Measurements from ENCODE around the gene ACOXL.

The ACOXL gene

DNA sequence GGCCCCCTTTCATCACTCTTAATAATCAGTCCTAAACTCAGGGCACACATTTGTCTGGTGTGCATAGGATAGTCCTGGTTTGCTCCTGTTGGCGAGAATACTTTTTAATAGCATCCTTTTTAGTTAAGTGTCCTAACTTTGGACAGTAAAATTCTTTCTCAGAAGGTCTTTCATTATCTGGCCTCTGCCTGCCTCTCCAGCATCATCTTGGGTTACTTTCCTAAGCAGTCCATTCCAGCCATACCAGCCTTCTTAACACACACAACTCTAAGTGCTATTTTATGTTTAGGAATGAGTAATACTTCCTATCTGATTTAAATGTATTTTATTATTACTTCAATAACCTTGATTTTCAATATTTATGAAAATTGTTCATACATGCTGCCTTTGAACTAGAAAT, 151.0 kb downstream of the ACOXL start:
- no peak overlapping the region for H3K9ac ChIP-seq
- no peaks in the 10 kb centered on the region for H3K9me3 ChIP-seq (ENCODE audit: control insufficient read depth, low read length)
- H3K4me3 ChIP-seq (ENCODE audit: low read depth, low read length), result no peak overlapping the region
- H3K27ac ChIP-seq, result no peak overlapping the region
- no peaks in the 10 kb centered on the region for H3K4me1 ChIP-seq
- H3K27me3 ChIP-seq (ENCODE audit: control insufficient read depth, insufficient read depth, low read length), result no peaks in the 10 kb centered on the region
- no peak overlapping the region for H3K4me2 ChIP-seq (ENCODE audit: low read length)
- no peak overlapping the region for H2AFZ ChIP-seq
- H3K36me3 ChIP-seq (ENCODE audit: control insufficient read depth, insufficient read depth, low read length), result no peaks in the 10 kb centered on the region
- no peaks in the 10 kb centered on the region for H3K79me2 ChIP-seq
- TF ChIP-seq, protein P1, sequence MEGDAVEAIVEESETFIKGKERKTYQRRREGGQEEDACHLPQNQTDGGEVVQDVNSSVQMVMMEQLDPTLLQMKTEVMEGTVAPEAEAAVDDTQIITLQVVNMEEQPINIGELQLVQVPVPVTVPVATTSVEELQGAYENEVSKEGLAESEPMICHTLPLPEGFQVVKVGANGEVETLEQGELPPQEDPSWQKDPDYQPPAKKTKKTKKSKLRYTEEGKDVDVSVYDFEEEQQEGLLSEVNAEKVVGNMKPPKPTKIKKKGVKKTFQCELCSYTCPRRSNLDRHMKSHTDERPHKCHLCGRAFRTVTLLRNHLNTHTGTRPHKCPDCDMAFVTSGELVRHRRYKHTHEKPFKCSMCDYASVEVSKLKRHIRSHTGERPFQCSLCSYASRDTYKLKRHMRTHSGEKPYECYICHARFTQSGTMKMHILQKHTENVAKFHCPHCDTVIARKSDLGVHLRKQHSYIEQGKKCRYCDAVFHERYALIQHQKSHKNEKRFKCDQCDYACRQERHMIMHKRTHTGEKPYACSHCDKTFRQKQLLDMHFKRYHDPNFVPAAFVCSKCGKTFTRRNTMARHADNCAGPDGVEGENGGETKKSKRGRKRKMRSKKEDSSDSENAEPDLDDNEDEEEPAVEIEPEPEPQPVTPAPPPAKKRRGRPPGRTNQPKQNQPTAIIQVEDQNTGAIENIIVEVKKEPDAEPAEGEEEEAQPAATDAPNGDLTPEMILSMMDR (IDR thresholded peaks at IDR 0.05), result no peak

DNA sequence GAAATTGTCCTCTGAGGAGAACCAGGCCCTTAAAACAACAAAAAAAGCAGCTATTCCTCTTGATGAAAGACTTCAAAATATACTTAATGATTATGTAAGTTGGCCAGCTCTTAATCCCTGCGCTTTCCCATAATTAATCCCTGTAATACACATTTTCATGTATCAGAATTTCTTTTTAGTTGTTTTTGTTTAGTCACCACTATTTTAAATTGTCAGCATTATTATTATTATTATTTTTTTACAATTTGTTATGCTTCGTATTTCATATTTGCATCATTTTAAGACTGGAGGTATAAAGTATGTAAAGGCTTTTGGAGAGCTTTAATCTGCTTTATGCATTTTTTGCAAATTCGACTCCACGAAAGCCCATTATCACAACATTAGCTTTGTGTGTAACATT, 152.9 kb downstream of the ACOXL start:
- Histone ChIP-seq H3K9me3 (ENCODE audit: control insufficient read depth, low read length) (no peaks in the 10 kb centered on the region), H3K36me3 (ENCODE audit: control insufficient read depth, insufficient read depth, low read length) (no peaks in the 10 kb centered on the region), H3K4me1 (no peaks in the 10 kb centered on the region), H3K4me2 (ENCODE audit: low read length) (no peak overlapping the region), H3K27ac (no peak overlapping the region), H3K79me2 (no peaks in the 10 kb centered on the region), H3K9ac (no peak overlapping the region), H3K4me3 (ENCODE audit: low read depth, low read length) (no peak overlapping the region), H2AFZ (no peak overlapping the region), H3K27me3 (ENCODE audit: control insufficient read depth, insufficient read depth, low read length) (no peaks in the 10 kb centered on the region)
- TF ChIP-seq, protein P1 (IDR thresholded peaks at IDR 0.05), result no peak

DNA sequence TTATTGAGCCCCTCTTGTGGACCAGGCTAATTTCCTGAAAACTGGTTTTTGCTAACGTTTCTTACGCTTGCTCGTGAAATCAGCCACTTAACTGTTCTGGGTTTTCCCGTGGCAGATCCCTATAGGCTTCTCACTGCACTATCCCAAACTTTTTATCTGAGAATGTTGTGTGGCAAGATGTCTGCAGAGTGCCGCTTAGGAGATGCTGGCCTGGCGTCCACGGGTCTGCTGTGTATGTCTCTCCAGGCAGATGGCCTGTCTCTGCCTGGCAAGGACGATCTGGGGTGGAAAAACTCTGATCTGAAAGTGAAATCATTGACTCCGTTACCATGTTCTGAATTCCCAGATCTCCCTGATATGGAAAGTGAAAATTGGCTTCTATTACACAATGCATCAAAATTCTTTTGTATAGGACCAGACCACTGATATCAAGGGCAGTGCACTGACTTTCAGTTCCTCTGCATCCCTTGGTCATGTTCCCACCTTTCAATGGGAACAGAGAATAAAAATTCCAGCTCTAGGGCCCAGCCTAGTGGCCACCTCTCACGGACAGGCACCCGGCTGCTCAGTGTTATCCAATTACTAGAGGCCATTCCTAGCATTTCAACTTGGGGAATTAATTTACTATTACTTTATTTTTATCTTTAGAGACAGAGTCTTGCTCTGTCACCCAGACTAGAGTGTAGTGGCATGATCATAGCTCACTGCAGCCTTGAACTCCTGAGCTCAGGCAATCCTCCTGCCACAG, 154.6 kb downstream of the ACOXL start:
- Histone ChIP-seq H3K9ac (no peak overlapping the region), H3K79me2 (no peaks in the 10 kb centered on the region), H3K27ac (no peak overlapping the region), H3K27me3 (ENCODE audit: control insufficient read depth, insufficient read depth, low read length) (no peaks in the 10 kb centered on the region), H2AFZ (no peak overlapping the region), H3K36me3 (ENCODE audit: control insufficient read depth, insufficient read depth, low read length) (no peaks in the 10 kb centered on the region), H3K9me3 (ENCODE audit: control insufficient read depth, low read length) (no peaks in the 10 kb centered on the region), H3K4me3 (ENCODE audit: low read depth, low read length) (no peak overlapping the region), H3K4me1 (no peaks in the 10 kb centered on the region), H3K4me2 (ENCODE audit: low read length) (no peak overlapping the region)
- TF ChIP-seq, protein P1 (IDR thresholded peaks at IDR 0.05), result no peak

DNA sequence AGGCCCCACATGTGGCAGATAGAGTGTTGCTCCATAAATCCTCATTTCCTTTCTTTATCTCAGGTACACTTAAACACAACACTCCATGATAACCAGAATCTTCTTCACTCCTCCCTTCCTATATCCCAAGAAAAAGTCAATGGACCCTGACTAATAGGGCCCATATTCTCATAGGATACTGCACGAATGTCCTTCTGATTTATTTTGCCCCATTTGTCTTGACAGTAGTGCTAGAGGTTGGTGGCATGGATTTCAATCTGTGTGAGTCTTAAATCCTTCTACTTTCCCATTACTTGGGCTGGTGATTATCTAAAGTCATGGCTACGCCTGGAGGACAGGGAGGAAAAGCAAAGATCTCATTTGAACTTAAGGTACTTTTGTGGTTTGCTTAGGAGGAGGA, 156.0 kb downstream of the ACOXL start:
- Histone ChIP-seq H3K36me3 (ENCODE audit: control insufficient read depth, insufficient read depth, low read length) (no peaks in the 10 kb centered on the region), H3K4me3 (ENCODE audit: low read depth, low read length) (no peak overlapping the region), H3K9ac (no peak overlapping the region), H3K27me3 (ENCODE audit: control insufficient read depth, insufficient read depth, low read length) (no peaks in the 10 kb centered on the region), H3K4me2 (ENCODE audit: low read length) (no peak overlapping the region), H2AFZ (no peak overlapping the region), H3K79me2 (no peaks in the 10 kb centered on the region), H3K4me1 (no peaks in the 10 kb centered on the region), H3K27ac (no peak overlapping the region), H3K9me3 (ENCODE audit: control insufficient read depth, low read length) (no peaks in the 10 kb centered on the region)
- TF ChIP-seq, protein P1 (IDR thresholded peaks at IDR 0.05), result no peak

DNA sequence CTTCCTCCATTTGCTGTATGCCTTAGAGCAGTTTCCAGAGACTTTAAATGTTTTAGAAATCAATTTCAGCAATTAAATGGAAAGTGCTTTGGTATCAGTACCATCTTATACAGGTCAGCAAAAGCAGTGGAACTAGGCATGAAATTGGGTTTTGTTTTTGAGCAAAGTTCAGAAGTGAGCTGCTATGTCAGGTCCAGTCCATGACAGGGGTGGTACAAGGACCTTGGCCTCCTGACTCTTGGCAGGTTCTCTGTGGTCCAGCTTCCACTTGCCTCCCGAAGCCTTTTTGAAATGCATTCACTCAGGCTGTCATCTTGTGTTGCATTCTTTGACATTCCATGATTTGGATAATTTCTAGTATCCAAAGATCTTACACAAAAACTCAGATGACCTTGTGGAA, 159.3 kb downstream of the ACOXL start:
- no peaks in the 10 kb centered on the region for H3K36me3 ChIP-seq (ENCODE audit: control insufficient read depth, insufficient read depth, low read length)
- no peaks in the 10 kb centered on the region for H3K79me2 ChIP-seq
- no peak overlapping the region for H3K4me2 ChIP-seq (ENCODE audit: low read length)
- no peak overlapping the region for H2AFZ ChIP-seq
- H3K4me3 ChIP-seq (ENCODE audit: low read depth, low read length), result no peak overlapping the region
- no peaks in the 10 kb centered on the region for H3K4me1 ChIP-seq
- TF ChIP-seq, protein P1 (IDR thresholded peaks at IDR 0.05), result no peak
- no peak overlapping the region for H3K9ac ChIP-seq
- no peaks in the 10 kb centered on the region for H3K9me3 ChIP-seq (ENCODE audit: control insufficient read depth, low read length)
- no peaks in the 10 kb centered on the region for H3K27me3 ChIP-seq (ENCODE audit: control insufficient read depth, insufficient read depth, low read length)
- no peak overlapping the region for H3K27ac ChIP-seq
